ENCODE data around the gene GSTM3.

The GSTM3 gene

GRCh38 chr1:109716570-109717090 is 24.2 kb downstream of the GSTM3 start:
- no peak for TF ChIP-seq CTCF (IDR thresholded peaks at IDR 0.05; ENCODE audit: low read depth, low read length, poor library complexity, severe bottlenecking)
- no peak for TF ChIP-seq EZH2phosphoT487 (IDR thresholded peaks at IDR 0.05; ENCODE audit: borderline replicate concordance, low read length)
- Histone ChIP-seq H3K27me3 (ENCODE audit: control insufficient read depth, low read length) (peaks cover 6% of the 10 kb centered on the region; the same call in 1 of the 2 replicates), H3K4me3 (ENCODE audit: low read length) (no peak overlapping the region), H3K9me2 (replicated peaks; ENCODE audit: control insufficient read depth, low read length) (no peaks in the 10 kb centered on the region), H3K36me3 (ENCODE audit: control insufficient read depth, low read length) (no peaks in the 10 kb centered on the region), H4K20me1 (ENCODE audit: control insufficient read depth, insufficient read depth, low read depth, low read length) (no peaks in the 10 kb centered on the region), H3K4me2 (ENCODE audit: low read length) (no peak overlapping the region), H3K9me3 (ENCODE audit: control insufficient read depth, insufficient read depth, low read length) (no peaks in the 10 kb centered on the region), H3K27ac (ENCODE audit: low read depth, low read length) (no peak overlapping the region), H3F3A (ENCODE audit: control insufficient read depth, insufficient read depth) (no peaks in the 10 kb centered on the region), H3K79me2 (ENCODE audit: control insufficient read depth, low read length) (no peaks in the 10 kb centered on the region), H3K4me1 (ENCODE audit: control insufficient read depth, low read length) (no peaks in the 10 kb centered on the region)

GRCh38 chr1:109716121-109716520 is 24.7 kb downstream of the GSTM3 start:
- Histone ChIP-seq H3K27me3 (ENCODE audit: control insufficient read depth, low read length) (peaks cover 6% of the 10 kb centered on the region; the same call in 1 of the 2 replicates), H3K27ac (ENCODE audit: low read depth, low read length) (no peak overlapping the region), H3K9me3 (ENCODE audit: control insufficient read depth, insufficient read depth, low read length) (no peaks in the 10 kb centered on the region), H4K20me1 (ENCODE audit: control insufficient read depth, insufficient read depth, low read depth, low read length) (no peaks in the 10 kb centered on the region), H3K4me2 (ENCODE audit: low read length) (no peak overlapping the region), H3K36me3 (ENCODE audit: control insufficient read depth, low read length) (no peaks in the 10 kb centered on the region), H3F3A (ENCODE audit: control insufficient read depth, insufficient read depth) (no peaks in the 10 kb centered on the region), H3K79me2 (ENCODE audit: control insufficient read depth, low read length) (no peaks in the 10 kb centered on the region), H3K4me3 (ENCODE audit: low read length) (no peak overlapping the region), H3K4me1 (ENCODE audit: control insufficient read depth, low read length) (no peaks in the 10 kb centered on the region), H3K9me2 (replicated peaks; ENCODE audit: control insufficient read depth, low read length) (no peaks in the 10 kb centered on the region)
- TF ChIP-seq EZH2phosphoT487 (IDR thresholded peaks at IDR 0.05; ENCODE audit: borderline replicate concordance, low read length) (no peak), CTCF (IDR thresholded peaks at IDR 0.05; ENCODE audit: low read depth, low read length, poor library complexity, severe bottlenecking) (no peak)

- no peaks in the 10 kb centered on the region for H3K4me1 ChIP-seq (ENCODE audit: control insufficient read depth, low read length)
- H3K9me3 ChIP-seq (ENCODE audit: control insufficient read depth, insufficient read depth, low read length), result no peaks in the 10 kb centered on the region
- no peaks in the 10 kb centered on the region for H3K79me2 ChIP-seq (ENCODE audit: control insufficient read depth, low read length)
- 0 out of 2 replicates have a peak, but pooled peaks cover 3% of the 10 kb centered on the region for H3K27me3 ChIP-seq (ENCODE audit: control insufficient read depth, low read length)
- no peaks in the 10 kb centered on the region for H3K9me2 ChIP-seq (replicated peaks; ENCODE audit: control insufficient read depth, low read length)
- no peaks in the 10 kb centered on the region for H3F3A ChIP-seq (ENCODE audit: control insufficient read depth, insufficient read depth)
- no peak overlapping the region for H3K4me3 ChIP-seq (ENCODE audit: low read length)
- H4K20me1 ChIP-seq (ENCODE audit: control insufficient read depth, insufficient read depth, low read depth, low read length), result no peaks in the 10 kb centered on the region
- H3K36me3 ChIP-seq (ENCODE audit: control insufficient read depth, low read length), result no peaks in the 10 kb centered on the region
- H3K27ac ChIP-seq (ENCODE audit: low read depth, low read length), result no peak overlapping the region
- no peak overlapping the region for H3K4me2 ChIP-seq (ENCODE audit: low read length)
- TF ChIP-seq CTCF (IDR thresholded peaks at IDR 0.05; ENCODE audit: low read depth, low read length, poor library complexity, severe bottlenecking) (no peak), EZH2phosphoT487 (IDR thresholded peaks at IDR 0.05; ENCODE audit: borderline replicate concordance, low read length) (no peak)
Measured at GRCh38 chr1:109714661-109715372, 26.0 kb downstream of the GSTM3 start.

Measured in DOHH2 (cell line).